ENCODE measurements around the gene FAM50A.

The FAM50A gene

DNA sequence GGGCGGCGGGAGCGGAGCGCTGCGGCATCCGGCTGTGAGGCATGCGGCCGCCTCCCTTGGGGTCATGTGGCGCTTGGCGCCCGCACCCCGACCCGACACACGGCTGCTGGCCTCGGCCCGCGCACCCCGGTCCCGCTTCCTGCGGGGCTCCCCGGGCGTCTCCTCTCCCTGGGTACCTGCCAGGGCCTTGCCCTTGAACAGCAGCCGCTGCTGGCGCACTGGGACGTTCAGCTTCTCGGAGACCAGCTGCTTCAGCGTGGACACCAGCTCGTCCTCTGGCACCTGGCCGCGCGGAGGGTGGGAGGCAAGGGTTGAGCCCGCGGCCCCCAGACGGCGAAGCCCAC is 42.1 kb downstream of the FAM50A start:
- DNase-seq (ENCODE audit: low read depth) = no peak
- H3K4me3 ChIP-seq (ENCODE audit: low read depth, low read length) = peak overlapping the region; percentile 81
- TF ChIP-seq, protein P1, sequence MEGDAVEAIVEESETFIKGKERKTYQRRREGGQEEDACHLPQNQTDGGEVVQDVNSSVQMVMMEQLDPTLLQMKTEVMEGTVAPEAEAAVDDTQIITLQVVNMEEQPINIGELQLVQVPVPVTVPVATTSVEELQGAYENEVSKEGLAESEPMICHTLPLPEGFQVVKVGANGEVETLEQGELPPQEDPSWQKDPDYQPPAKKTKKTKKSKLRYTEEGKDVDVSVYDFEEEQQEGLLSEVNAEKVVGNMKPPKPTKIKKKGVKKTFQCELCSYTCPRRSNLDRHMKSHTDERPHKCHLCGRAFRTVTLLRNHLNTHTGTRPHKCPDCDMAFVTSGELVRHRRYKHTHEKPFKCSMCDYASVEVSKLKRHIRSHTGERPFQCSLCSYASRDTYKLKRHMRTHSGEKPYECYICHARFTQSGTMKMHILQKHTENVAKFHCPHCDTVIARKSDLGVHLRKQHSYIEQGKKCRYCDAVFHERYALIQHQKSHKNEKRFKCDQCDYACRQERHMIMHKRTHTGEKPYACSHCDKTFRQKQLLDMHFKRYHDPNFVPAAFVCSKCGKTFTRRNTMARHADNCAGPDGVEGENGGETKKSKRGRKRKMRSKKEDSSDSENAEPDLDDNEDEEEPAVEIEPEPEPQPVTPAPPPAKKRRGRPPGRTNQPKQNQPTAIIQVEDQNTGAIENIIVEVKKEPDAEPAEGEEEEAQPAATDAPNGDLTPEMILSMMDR (IDR thresholded peaks at IDR 0.05; ENCODE audit: low read depth, low read length, missing control alignments) = no peak

DNA sequence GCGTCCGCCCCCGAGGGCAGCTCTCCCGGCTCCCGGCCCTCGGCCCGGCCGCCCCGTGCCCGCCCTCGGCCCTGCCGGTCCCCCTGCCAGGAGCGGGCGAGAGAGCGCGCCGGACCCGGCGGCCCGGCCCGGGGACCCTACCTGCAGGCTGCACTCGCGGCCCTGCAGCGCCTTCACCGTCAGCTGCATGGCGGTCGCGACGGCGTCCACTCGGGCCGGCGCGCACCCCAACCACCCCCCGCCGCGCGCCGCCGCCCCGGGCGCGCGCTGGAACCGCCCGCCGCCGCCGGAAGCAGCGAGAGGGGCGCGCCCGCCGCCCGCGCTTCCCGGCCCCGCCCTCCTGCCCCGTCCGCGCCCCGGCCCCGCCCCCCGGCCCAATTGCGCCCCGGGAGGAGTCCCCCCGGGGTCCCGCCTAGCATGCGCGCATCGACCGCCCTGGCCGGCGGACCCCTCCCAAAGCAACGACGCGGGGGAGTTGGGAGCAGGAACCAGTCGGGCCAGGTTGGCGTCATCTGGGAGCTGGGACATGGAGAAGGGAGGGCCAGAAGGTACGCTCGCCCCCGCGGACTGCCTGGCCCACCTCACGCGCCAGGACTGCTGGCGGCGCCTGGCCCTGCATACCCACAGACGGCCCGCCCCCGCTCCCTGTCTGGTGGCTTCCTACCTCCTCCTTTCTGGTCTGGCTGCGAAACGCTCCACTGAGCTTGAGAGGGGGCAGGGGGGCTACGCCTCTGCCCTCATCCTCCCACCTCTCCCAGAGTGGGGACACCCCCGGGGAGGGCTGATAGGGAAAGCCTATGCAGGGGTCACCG is 42.7 kb downstream of the FAM50A start, which contains the start of gene UBL4A:
Gene UBL4A, minus strand, starts transcription at position 220 of the 812 bp plus-strand sequence. Its CDS starts 31 bp downstream, at position 189.
- H3K4me3 ChIP-seq (ENCODE audit: low read depth, low read length) = peak within 1 kb of the TSS; percentile 81
- no peak for DNase-seq (ENCODE audit: low read depth)
- TF ChIP-seq, protein P1 (IDR thresholded peaks at IDR 0.05; ENCODE audit: low read depth, low read length, missing control alignments) = no peak

DNA sequence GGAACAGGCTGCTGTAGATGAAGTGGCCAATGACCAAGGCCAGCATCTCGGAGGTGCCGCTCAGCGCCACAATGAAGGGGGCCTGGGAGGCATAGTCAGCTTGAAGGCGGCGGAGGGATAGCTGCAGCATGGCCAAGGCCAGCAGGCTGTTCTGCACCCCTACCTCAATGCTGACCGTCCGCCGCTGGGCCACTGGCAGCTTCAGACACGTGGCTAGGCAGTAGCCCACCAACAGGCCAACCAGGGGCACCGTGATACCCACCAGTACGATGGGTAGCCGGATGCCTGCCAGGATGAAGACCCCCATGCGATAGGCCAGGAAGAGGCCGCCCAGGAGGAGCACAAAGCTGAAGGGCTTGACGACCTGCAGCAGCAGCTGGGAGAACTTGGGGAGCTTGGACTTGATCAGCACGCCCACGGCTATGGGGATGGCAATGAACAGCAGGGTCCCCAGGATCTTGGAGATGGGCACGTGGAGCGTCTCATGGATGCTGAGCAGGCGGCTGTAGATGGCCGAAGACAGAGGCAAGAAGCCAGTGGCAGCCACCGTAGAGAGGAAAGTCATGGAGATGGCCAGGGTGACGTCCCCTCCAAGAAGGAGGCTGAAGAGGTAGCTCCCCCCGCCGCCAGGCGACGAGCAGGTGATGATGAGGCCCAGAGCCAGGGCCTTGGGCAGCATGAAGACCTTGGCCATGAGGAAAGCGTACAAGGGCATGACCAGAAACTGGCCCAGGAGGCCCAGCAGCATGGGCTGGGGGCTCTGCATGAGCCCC is 43.8 kb downstream of the FAM50A start:
- TF ChIP-seq, protein P1 (IDR thresholded peaks at IDR 0.05; ENCODE audit: low read depth, low read length, missing control alignments) = no peak
- no peak overlapping the region for H3K4me3 ChIP-seq (ENCODE audit: low read depth, low read length)
- no peak for DNase-seq (ENCODE audit: low read depth)

DNA sequence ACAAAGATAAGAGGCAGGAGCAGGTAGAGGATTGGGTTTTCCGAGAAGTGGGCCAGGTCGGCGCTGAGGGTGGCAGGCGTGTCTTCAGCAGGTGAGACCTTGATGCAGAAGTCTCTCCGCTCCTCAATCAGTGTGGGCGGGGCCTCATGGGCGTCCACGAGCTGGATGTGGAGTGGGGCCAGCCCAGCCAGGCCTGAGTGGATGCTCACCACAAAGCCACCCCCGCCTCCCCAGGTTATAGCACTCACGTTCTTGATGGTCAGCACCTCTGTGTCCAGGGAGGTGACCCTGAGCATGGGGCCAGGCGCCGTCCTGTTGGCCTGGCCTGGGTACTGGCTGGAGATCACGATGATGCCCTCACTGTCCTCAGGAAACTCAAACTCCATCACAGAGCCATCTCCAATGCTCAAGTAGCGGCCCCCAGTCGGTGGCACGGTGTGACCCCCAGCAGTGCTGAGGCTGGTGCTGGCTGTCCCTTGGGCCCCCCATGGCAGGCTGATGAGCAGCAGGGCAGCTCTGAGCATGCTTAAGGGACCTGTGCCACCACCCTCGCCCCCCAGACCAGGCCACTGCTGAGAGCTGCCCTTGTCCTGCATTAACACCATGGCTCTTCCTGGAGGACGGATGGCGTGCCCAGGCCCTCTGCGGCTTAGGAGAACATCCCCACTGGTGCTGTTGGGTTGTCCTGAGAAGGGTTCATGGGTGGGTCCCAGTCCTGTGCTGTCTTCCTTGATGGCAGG is 44.6 kb downstream of the FAM50A start:
- H3K4me3 ChIP-seq (ENCODE audit: low read depth, low read length) = no peak overlapping the region
- TF ChIP-seq, protein P1 (IDR thresholded peaks at IDR 0.05; ENCODE audit: low read depth, low read length, missing control alignments) = no peak
- no peak for DNase-seq (ENCODE audit: low read depth)

DNA sequence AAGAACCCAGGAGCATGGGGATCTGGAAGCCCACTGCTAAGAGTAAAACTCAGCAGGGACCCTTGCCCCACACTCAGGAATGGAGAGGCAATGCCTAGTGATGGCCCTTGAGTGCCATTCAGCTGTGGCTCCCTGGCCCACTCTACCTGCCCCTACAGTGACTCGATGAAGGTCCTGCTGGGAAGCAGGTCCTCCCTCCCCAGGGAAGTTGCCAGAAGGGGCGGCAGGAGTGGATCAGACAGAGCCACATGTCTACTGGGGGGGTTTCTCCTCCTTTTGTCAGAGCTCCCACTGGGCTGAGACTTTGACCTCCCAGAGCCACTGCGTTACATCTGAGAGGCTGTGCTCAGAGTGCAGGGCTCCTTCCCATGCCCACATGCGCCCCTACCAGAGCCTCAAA is 45.2 kb downstream of the FAM50A start:
- TF ChIP-seq, protein P1 (IDR thresholded peaks at IDR 0.05; ENCODE audit: low read depth, low read length, missing control alignments) = no peak
- peak overlapping the region; percentile 61 for H3K4me3 ChIP-seq (ENCODE audit: low read depth, low read length)
- no peak for DNase-seq (ENCODE audit: low read depth)

DNA sequence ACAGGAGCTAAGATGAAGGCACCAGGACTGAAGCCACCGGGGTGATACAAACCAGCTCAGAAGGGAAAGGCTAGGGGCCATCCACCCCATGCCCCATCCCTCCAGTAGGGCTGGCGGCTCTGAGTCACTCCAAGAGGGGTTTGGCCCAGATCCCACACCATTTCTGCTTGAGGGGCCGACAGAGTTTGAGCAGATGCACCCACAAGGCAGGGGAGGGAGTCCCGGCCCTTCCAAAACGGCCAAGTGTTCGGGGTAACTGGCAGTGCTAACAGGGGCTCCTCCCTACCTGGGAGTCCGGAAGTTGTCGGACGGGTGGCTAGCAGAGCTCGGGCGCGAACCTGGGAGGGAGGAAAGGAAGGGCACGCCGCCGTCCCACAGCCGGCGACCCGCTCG is 46.1 kb downstream of the FAM50A start:
- TF ChIP-seq, protein P1 (IDR thresholded peaks at IDR 0.05; ENCODE audit: low read depth, low read length, missing control alignments) = no peak
- DNase-seq (ENCODE audit: low read depth) = no peak
- H3K4me3 ChIP-seq (ENCODE audit: low read depth, low read length) = peak overlapping the region; percentile 61

Data from GM12864 (cell line).